ENCODE measurements around the gene KATNAL1.

KATNAL1 gene

GRCh38 chr13:30256713-30257467 lies 50.5 kb downstream of the KATNAL1 start:
- H3K27me3 Mint-ChIP-seq, result no peaks in the 10 kb centered on the region
- H3K4me3 Mint-ChIP-seq, result no peak overlapping the region
- no peaks in the 10 kb centered on the region for H3K36me3 Mint-ChIP-seq (ENCODE audit: low read depth)
- no peak overlapping the region for H3K27ac Mint-ChIP-seq
- H3K4me1 Mint-ChIP-seq (ENCODE audit: low read depth), result no peaks in the 10 kb centered on the region
- H3K9me3 Mint-ChIP-seq, result peaks cover under 1% of the 10 kb centered on the region
- intact Hi-C loops (cut with micrococcal nuclease), result no loop called here

- Mint-ChIP-seq H3K27ac (no peak overlapping the region), H3K4me3 (no peak overlapping the region), H3K36me3 (ENCODE audit: low read depth) (no peaks in the 10 kb centered on the region), H3K4me1 (ENCODE audit: low read depth) (no peaks in the 10 kb centered on the region), H3K27me3 (no peaks in the 10 kb centered on the region), H3K9me3 (no peaks in the 10 kb centered on the region)
- intact Hi-C loops (cut with micrococcal nuclease), result no loop called here
These were observed 51.7 kb downstream of the KATNAL1 start for GRCh38 chr13:30255696-30256095.

- Mint-ChIP-seq H3K36me3 (ENCODE audit: low read depth) (no peaks in the 10 kb centered on the region), H3K27ac (no peak overlapping the region), H3K27me3 (no peaks in the 10 kb centered on the region), H3K9me3 (no peaks in the 10 kb centered on the region), H3K4me3 (no peak overlapping the region), H3K4me1 (ENCODE audit: low read depth) (no peaks in the 10 kb centered on the region)
- intact Hi-C loops (cut with micrococcal nuclease), result no loop called here
These were observed 53.5 kb downstream of the KATNAL1 start for GRCh38 chr13:30253830-30254229.

- Mint-ChIP-seq H3K4me1 (ENCODE audit: low read depth) (no peaks in the 10 kb centered on the region), H3K4me3 (no peak overlapping the region), H3K36me3 (ENCODE audit: low read depth) (no peaks in the 10 kb centered on the region), H3K27me3 (no peaks in the 10 kb centered on the region), H3K9me3 (no peaks in the 10 kb centered on the region), H3K27ac (no peak overlapping the region)
- intact Hi-C loops (cut with micrococcal nuclease), result no loop called here
These were observed 59.9 kb downstream of the KATNAL1 start for GRCh38 chr13:30247406-30247805.

DNA sequence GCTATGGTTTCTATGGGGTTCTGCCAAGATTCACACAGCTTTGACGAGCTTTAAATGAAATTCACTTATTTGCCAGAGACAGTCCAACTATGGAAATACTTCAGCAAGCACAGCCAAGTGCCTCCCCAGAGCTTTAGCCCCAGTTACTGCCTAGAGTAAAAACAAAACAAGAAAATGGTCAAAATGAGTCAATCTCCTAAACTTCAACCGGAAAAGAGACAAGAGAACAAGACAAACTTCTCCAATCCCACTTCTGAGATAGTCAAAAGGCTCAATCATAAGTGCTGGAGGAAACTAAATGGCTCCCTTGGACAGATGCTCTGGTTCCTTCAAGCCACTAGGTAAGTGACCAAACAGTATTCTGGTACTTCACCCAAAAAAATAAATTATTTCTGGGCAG lies 65.8 kb downstream of the KATNAL1 start:
- Mint-ChIP-seq H3K27ac (no peak overlapping the region), H3K36me3 (ENCODE audit: low read depth) (no peaks in the 10 kb centered on the region), H3K4me3 (no peak overlapping the region)

DNA sequence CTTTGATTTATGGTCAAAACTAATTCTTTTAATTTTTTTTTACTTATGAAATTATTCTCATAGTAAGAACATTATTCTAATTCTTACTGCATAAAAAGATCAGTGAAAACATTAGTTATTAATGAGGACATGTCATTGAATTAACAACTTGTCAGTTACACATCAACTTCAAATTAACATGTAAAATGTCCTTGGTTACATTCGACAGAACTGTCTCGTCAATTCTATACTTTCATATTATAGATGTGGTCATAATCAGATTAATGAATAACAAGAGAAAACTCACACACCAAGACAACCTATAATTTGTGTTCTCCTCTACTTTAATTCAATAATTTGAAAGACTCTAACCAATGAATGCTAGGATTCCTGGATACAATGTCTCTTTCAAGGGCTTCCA lies 66.7 kb downstream of the KATNAL1 start:
- Mint-ChIP-seq H3K4me3 (no peak overlapping the region), H3K36me3 (ENCODE audit: low read depth) (no peaks in the 10 kb centered on the region), H3K9me3 (no peaks in the 10 kb centered on the region), H3K4me1 (ENCODE audit: low read depth) (no peaks in the 10 kb centered on the region), H3K27me3 (no peaks in the 10 kb centered on the region), H3K27ac (no peak overlapping the region)
- intact Hi-C loops (cut with micrococcal nuclease), result no loop called here

More for the DNA sequence above, 65.8 kb downstream of the KATNAL1 start:
- Mint-ChIP-seq H3K9me3 (no peaks in the 10 kb centered on the region), H3K27me3 (no peaks in the 10 kb centered on the region), H3K4me1 (ENCODE audit: low read depth) (no peaks in the 10 kb centered on the region)
- intact Hi-C loops (cut with micrococcal nuclease), result no loop called here

DNA sequence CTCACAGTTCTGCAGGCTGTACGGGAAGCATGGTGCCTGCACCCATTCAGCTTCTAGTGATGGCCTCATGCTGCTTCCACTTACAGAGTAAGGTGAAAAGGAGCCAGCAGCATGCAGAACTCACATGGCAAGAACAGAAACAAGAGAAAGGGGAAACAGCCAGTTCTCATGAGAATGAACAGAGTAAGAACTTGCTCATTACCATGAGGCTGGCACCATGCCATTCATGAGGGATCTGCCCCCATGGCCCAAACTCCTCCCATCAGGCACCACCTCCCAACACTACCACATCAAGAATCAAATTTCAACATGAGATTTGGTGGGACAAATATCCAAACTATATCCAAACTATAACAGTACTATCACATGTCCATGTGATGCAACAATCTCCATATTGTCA lies 72.1 kb downstream of the KATNAL1 start:
- no peaks in the 10 kb centered on the region for H3K4me1 Mint-ChIP-seq (ENCODE audit: low read depth)
- no peak overlapping the region for H3K27ac Mint-ChIP-seq
- peaks cover 8% of the 10 kb centered on the region for H3K36me3 Mint-ChIP-seq (ENCODE audit: low read depth)
- no peaks in the 10 kb centered on the region for H3K27me3 Mint-ChIP-seq
- H3K4me3 Mint-ChIP-seq, result no peak overlapping the region
- intact Hi-C loops (cut with micrococcal nuclease), result no loop called here
- H3K9me3 Mint-ChIP-seq, result no peaks in the 10 kb centered on the region

- no peaks in the 10 kb centered on the region for H3K4me1 Mint-ChIP-seq (ENCODE audit: low read depth)
- intact Hi-C loops (cut with micrococcal nuclease), result no loop called here
- H3K27me3 Mint-ChIP-seq, result no peaks in the 10 kb centered on the region
- H3K27ac Mint-ChIP-seq, result no peak overlapping the region
- H3K9me3 Mint-ChIP-seq, result no peaks in the 10 kb centered on the region
- peaks cover 12% of the 10 kb centered on the region for H3K36me3 Mint-ChIP-seq (ENCODE audit: low read depth)
- no peak overlapping the region for H3K4me3 Mint-ChIP-seq
These were observed 72.7 kb downstream of the KATNAL1 start for GRCh38 chr13:30234619-30235162.

DNA sequence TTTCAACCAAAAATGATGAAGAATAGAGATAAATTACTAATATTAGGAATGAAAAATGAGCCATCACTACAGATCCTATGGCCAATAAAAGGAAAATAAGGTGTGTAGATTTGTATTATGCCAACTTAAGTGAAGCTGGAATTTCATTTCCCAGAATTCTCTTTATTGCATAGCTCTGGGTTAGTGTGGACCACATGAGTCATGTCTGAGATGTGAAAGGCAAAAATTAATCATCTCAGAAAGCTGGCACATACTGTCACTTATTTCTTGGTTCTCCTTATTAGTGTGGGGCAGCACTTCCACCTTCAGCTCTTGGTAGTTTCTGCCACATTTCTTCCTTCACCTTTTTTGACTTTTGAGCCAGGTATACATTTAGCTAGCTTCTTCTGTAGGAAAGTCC lies 82.6 kb downstream of the KATNAL1 start:
- Mint-ChIP-seq H3K9me3 (peaks cover 17% of the 10 kb centered on the region), H3K27ac (no peak overlapping the region), H3K4me3 (no peak overlapping the region), H3K36me3 (ENCODE audit: low read depth) (peaks cover 60% of the 10 kb centered on the region), H3K27me3 (no peaks in the 10 kb centered on the region), H3K4me1 (ENCODE audit: low read depth) (no peaks in the 10 kb centered on the region)
- intact Hi-C loops (cut with micrococcal nuclease), result no loop called here

GRCh38 chr13:30222254-30222653 lies 85.1 kb downstream of the KATNAL1 start:
- Mint-ChIP-seq H3K36me3 (ENCODE audit: low read depth) (peaks cover 51% of the 10 kb centered on the region), H3K4me1 (ENCODE audit: low read depth) (no peaks in the 10 kb centered on the region), H3K27me3 (no peaks in the 10 kb centered on the region), H3K4me3 (no peak overlapping the region), H3K9me3 (peaks cover 17% of the 10 kb centered on the region), H3K27ac (no peak overlapping the region)
- intact Hi-C loops (cut with micrococcal nuclease), result no loop called here

DNA sequence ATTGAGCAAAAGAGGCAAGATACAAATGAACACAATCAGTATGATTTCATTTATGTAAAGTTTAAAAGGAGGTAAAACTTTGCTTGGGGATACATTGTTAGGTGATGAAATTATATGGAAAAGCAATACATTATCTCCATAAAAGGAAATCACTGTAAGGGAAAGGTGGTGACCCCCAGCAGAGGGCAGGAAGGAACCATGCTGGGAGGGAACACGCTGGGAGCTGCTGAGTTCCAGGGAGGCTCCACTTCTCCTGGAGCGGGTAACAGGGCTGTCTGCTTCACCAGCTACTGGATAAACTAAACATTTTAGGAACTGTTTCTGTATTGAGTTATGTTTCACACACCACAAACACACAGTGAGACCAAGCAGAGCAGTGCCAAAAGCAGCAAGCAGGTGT lies 91.2 kb downstream of the KATNAL1 start:
- intact Hi-C loops (cut with micrococcal nuclease), result no loop called here
- Mint-ChIP-seq H3K27ac (no peak overlapping the region), H3K4me3 (no peak overlapping the region), H3K27me3 (no peaks in the 10 kb centered on the region), H3K36me3 (ENCODE audit: low read depth) (peaks cover 4% of the 10 kb centered on the region), H3K9me3 (no peaks in the 10 kb centered on the region), H3K4me1 (ENCODE audit: low read depth) (no peaks in the 10 kb centered on the region)

GRCh38 chr13:30212256-30212655 lies 95.1 kb downstream of the KATNAL1 start:
- Mint-ChIP-seq H3K36me3 (ENCODE audit: low read depth) (peaks cover 18% of the 10 kb centered on the region), H3K9me3 (no peaks in the 10 kb centered on the region), H3K4me3 (no peak overlapping the region), H3K27me3 (no peaks in the 10 kb centered on the region), H3K27ac (no peak overlapping the region), H3K4me1 (ENCODE audit: low read depth) (no peaks in the 10 kb centered on the region)
- intact Hi-C loops (cut with micrococcal nuclease), result no loop called here

- no peaks in the 10 kb centered on the region for H3K4me1 Mint-ChIP-seq (ENCODE audit: low read depth)
- intact Hi-C loops (cut with micrococcal nuclease), result no loop called here
- H3K27ac Mint-ChIP-seq, result no peak overlapping the region
- peaks cover 18% of the 10 kb centered on the region for H3K36me3 Mint-ChIP-seq (ENCODE audit: low read depth)
- no peak overlapping the region for H3K4me3 Mint-ChIP-seq
- no peaks in the 10 kb centered on the region for H3K27me3 Mint-ChIP-seq
- H3K9me3 Mint-ChIP-seq, result no peaks in the 10 kb centered on the region
These were observed 95.6 kb downstream of the KATNAL1 start for GRCh38 chr13:30211745-30212144.

DNA sequence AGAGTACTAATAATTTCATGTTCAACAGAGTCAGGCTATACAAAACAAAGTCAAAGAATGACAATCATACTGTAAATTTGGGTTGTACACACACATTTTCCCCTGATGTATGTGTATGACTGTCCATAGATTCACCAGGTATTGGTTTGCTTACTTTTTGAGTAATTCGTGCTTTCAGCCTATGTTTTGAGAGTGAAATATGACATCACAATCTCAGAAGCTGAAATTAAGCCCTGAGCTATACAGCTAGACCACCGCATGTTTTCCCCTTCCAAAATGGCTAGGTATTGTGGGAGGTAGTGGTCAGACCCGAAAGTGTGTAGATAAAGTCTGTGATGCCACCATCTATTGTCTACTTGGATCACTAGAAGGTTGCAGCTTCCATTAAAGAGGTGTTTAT lies 102.8 kb downstream of the KATNAL1 start:
- Mint-ChIP-seq H3K27ac (no peak overlapping the region), H3K4me3 (no peak overlapping the region), H3K36me3 (ENCODE audit: low read depth) (peaks cover 19% of the 10 kb centered on the region), H3K4me1 (ENCODE audit: low read depth) (no peaks in the 10 kb centered on the region), H3K9me3 (no peaks in the 10 kb centered on the region), H3K27me3 (no peaks in the 10 kb centered on the region)
- intact Hi-C loops (cut with micrococcal nuclease), result no loop called here

DNA sequence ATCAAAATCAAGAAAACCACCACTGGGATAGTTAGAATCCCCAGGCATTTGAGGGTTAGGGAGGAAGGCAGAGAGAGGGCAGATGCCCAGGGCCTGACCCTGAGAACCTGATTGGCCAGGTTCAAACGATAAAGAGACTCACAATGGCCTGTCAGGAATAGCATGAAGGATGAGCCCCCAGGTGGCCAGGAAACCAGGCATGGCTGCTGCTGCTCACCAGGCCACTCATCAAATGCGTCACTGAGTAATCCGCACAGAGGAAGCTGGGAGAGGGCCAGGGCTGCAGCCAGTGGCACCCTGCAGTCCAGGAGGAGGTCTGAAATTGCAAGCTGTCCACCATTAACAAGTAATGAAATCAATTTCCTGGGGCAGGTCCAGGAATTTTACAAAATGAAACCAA lies 111.3 kb downstream of the KATNAL1 start:
- H3K36me3 Mint-ChIP-seq (ENCODE audit: low read depth), result no peaks in the 10 kb centered on the region
- no peaks in the 10 kb centered on the region for H3K9me3 Mint-ChIP-seq
- no peaks in the 10 kb centered on the region for H3K4me1 Mint-ChIP-seq (ENCODE audit: low read depth)
- no peak overlapping the region for H3K4me3 Mint-ChIP-seq
- no peak overlapping the region for H3K27ac Mint-ChIP-seq
- intact Hi-C loops (cut with micrococcal nuclease), result no loop called here
- H3K27me3 Mint-ChIP-seq, result no peaks in the 10 kb centered on the region
